Measurements from ENCODE around the gene PLD4.

PLD4 gene

GRCh38 chr14:104891664-104892530 lies 32.8 kb upstream of the PLD4 start:
- FAIRE-seq (no peak), DNase-seq (ENCODE audit: insufficient read length, low spot score) (no peak)
- no peak for TF ChIP-seq POLR2A (IDR thresholded peaks at IDR 0.05; ENCODE audit: low read depth, low read length)

DNA sequence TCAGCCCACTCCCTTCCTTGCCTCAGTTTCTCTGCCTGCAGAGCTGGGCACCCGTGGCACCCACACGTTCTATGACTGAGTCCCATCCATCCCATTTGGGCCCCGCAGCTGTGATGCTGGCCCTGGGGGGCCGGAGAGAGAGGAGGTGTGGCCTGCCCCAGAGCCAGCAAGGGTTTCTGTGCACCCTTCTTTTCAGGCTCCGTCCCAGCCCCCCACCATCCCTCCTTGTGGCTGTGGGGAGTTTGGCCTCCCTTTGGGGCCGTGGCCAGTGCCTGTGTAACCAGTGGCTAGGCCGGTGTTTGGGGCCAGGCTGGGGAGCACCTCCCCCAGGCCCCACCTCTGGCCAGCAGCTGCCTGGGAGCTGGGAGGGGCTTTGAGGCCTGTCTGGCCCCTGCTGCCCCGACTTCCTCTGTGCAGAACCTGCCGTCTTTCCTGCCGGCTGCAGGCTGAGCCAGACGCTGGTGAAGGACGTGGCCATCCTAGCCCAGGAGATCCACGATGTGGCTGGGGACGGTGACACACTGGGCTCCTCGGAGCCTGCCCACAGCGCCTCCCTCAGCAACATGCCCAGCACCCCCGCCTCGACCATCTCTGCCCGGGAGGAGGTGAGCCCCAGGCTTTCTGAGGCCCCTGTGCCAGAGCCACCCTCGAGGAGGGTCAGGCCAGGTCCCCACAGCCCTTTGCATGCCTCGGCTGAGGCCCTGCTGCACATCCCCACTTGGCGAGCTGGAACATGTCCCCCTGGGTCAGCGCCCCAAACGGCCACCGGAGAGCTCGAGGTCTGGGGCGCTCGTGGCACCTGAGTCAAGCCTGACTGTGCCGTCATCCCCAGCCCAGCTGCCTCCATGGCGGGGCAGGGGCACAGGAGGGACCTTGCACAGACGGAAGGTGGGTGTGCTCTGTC lies 31.9 kb upstream of the PLD4 start:
- FAIRE-seq: no peak
- DNase-seq (ENCODE audit: insufficient read length, low spot score): no peak
- no peak for TF ChIP-seq POLR2A (IDR thresholded peaks at IDR 0.05; ENCODE audit: low read depth, low read length)

DNA sequence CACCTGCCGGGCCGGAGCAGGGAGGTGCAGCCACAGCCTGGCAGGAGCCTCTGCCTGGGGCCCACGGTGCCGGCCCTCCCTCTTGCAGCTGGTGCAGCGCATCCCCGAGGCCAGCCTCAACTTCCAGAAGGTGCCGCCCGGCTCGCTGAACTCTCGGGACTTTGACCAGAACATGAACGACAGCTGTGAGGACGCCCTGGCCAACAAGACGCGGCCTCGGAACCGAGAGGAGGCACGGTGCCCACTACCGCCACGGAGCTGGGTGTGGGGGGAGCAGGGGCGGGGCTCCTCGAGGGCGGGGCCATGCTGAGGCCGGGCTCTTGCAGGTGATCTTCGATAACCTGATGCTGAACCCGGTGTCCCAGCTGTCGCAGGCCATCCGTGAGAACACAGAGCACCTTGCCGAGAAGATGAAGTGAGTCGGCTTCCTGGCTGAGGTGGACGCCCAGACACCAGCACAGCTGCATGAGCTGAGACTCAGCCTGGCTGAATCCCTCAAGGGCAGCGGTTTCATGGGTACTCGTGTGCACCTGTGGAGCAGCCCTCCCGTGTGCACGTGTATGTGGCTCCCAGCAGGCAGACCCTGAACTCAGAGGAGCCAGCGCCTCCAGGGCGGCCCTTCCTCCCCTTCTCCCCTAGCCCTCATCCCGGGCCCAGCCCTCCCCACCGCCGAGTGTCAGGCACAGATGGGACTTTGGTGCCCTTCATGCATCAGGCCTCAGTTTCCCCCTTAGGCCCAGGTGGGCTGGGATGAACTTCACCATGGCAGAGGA lies 31.1 kb upstream of the PLD4 start:
- FAIRE-seq: no peak
- TF ChIP-seq POLR2A (IDR thresholded peaks at IDR 0.05; ENCODE audit: low read depth, low read length): no peak
- no peak for DNase-seq (ENCODE audit: insufficient read length, low spot score)

GRCh38 chr14:104894331-104895206 lies 30.1 kb upstream of the PLD4 start:
- no peak for TF ChIP-seq POLR2A (IDR thresholded peaks at IDR 0.05; ENCODE audit: low read depth, low read length)
- no peak for FAIRE-seq
- no peak for DNase-seq (ENCODE audit: insufficient read length, low spot score)

GRCh38 chr14:104895207-104895785 lies 29.4 kb upstream of the PLD4 start:
- no peak for FAIRE-seq
- TF ChIP-seq POLR2A (IDR thresholded peaks at IDR 0.05; ENCODE audit: low read depth, low read length): no peak
- DNase-seq (ENCODE audit: insufficient read length, low spot score): no peak

DNA sequence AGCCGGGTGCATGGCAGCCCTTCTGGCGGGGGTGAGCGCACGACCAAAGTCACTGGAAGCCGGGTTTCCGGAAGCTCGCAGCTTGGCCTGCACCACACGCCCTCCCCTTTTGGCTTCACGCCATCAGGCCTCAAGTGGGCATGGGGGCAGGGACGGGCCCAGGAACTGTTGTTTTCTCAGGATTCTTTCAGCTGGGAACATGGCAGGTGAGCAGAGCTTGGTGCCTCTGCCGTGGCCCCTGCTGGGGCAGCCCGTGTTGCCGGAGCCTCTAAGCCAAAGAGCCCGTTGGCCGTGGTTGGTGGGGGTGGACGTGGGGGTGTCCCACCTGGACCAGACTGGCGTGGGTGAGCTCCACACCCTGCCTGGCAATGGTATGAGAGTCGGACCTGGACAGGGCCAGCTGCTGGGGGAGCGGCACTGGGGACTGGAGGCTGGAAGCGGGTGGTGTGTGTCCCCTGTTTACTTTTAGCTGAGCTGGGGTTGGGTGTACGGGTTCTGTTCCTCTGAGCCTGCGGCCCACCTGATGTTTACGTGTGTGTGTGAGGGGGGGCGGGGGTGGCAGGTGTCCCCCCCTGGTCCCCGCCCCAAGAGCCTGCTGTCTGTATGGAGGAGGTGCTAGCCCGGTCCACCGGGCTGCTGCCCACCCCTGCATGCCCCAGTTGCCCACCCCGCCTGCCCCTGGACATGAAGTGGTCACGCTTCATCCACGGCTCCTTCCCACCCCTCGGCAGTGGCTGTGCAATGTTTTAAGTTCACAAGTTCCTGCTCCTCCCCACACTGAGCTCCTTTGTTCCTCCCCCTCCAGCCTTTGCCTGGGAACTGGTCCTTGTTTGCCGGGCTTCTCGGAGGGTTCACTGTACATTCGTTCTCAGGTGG lies 28.7 kb upstream of the PLD4 start:
- no peak for DNase-seq (ENCODE audit: insufficient read length, low spot score)
- no peak for TF ChIP-seq POLR2A (IDR thresholded peaks at IDR 0.05; ENCODE audit: low read depth, low read length)

DNA sequence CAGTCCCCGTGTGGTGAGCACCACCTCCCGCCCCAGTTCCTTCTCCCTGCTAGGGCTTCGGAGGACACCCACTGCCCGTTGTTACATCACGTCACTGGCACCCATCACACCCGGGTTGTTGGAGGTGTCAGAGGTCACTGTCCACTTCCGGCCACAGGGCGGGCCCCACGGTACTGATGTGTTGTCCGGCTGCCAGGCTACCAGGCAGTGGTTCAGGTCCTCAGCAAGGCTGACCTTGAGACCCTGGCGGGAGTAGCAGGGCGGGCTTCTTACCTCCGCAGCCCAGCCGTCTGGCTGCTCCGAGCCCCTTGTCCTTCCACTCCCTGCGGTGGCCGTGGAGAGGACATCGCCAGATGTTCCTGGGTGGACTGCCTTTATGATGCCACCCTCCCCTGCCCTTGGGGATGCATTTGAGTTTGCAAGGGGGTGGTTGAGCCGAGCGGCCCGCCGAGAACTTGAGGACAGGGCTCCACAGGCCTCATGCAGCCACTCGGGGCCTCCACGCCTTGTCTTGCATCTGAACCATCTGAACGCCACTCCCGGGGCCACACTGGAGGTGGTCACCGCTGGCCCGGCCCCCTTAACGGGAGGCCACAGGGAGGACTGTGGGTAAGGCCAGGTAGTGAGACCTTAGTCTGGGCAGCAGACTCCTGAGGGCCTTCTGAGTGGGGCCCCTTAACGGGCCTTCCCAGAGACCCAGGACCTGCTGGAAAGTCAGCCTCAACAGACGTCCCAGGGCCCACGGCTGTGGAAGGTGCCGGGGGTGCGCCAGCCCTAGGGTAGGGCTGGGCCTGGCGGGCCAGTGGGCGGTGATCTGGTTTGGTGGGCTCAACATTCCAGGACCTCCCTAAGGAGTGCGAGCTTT lies 27.1 kb upstream of the PLD4 start:
- no peak for TF ChIP-seq POLR2A (IDR thresholded peaks at IDR 0.05; ENCODE audit: low read depth, low read length)
- DNase-seq (ENCODE audit: insufficient read length, low spot score): no peak
- no peak for FAIRE-seq

More for the DNA sequence above, 28.7 kb upstream of the PLD4 start:
- FAIRE-seq: no peak

DNA sequence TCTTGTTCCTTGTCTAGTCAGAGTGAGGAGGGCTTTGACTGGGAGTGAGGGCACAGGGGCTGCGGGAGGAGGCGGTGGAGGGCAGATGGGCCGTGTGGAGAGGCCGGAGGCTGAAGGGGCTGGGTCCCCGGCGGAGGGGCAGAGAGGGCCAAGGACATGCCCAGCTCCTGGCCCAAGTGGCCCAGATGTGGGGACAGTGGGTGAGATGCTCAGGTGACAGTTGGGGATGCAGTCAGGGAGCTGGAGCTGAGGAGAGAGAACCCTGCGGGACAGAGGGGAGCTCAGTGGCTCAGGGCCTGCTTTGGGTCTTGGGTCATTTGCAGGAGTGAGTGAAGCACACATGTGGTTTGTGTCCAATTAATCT lies 26.5 kb upstream of the PLD4 start:
- FAIRE-seq (no peak), DNase-seq (ENCODE audit: insufficient read length, low spot score) (no peak)
- no peak for TF ChIP-seq POLR2A (IDR thresholded peaks at IDR 0.05; ENCODE audit: low read depth, low read length)

DNA sequence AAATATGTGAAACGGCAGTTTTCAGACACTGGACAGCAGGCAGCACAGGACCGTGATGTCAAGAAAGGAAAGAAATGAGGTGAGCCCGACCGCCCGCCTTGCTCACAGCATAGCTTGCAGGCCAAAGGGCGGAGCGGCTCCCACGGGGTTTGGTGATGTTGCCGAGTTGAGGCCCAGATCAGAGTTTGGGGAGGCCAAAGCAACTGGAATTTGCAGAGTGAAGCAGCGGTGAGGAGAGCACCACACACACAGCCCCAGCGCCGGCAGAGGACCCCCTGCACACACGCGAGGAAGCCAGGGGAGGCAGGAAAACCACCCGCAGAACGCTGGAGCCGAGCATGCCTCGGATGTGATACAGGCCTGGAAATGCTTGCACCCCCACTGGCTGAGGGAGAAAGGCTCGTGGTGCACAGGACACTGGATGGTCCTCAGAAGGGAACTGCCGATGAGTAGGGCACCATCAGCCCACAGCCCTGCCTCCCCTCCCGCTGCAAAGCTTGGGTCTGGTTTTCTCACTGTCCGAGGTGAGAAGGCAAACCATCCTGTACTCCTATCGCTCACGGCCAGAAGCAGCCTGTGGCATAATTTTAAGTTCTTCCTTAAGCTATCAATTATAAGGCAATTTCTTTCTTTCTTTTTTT lies 25.7 kb upstream of the PLD4 start:
- TF ChIP-seq POLR2A (IDR thresholded peaks at IDR 0.05; ENCODE audit: low read depth, low read length): no peak
- no peak for FAIRE-seq
- DNase-seq (ENCODE audit: insufficient read length, low spot score): no peak

- TF ChIP-seq POLR2A (IDR thresholded peaks at IDR 0.05; ENCODE audit: low read depth, low read length): no peak
- DNase-seq (ENCODE audit: insufficient read length, low spot score) (no peak), FAIRE-seq (no peak)
Measured at GRCh38 chr14:104899781-104900180, 24.9 kb upstream of the PLD4 start.
